Right lobe of liver (tissue), 6 donors: ENCODE results near the gene PRSS56. TPM values are rescaled to one million over a fixed set of nuclear protein-coding genes. Genes with fewer than 3 reads are reported as not detected.

ENCODE experiments used
- ATAC-seq, 4 donors: fragments of 200-7000 bp; cut with Tn5 transposase; one replicate each; pipeline ENCODE4 v1.9.1; 2020; ENCODE audit warnings: mild to moderate bottlenecking in 4 of 4, moderate library complexity in 4 of 4
- DNase-seq, 3 donors: peaks; one replicate each; pipeline ENCODE4 v3.0.0-alpha.2; 2020
- H3K27ac ChIP-seq, 3 donors: fragments of 200-600 bp; one replicate each; pipeline ENCODE4 v1.8.0; 2022
- H3K27me3 ChIP-seq, 2 donors: fragments of 200-600 bp; one replicate each; pipeline ENCODE4 v1.8.0; 2022
- H3K36me3 ChIP-seq, 4 donors: fragments of 200-600 bp; sonication (generic) in 1 of 4; one replicate each; pipeline versions ENCODE4 v1.5.1 to v1.8.0; 2017 to 2022; ENCODE audit warnings: control low read depth in 1 of 4
- H3K4me1 ChIP-seq, 4 donors: fragments of 200-600 bp; sonication (generic) in 1 of 4; one replicate each; pipeline versions ENCODE4 v1.5.1 to v1.8.0; 2017 to 2022; ENCODE audit warnings: control low read depth in 1 of 4
- H3K4me3 ChIP-seq, 3 donors: fragments of 200-600 bp; one replicate each; pipeline ENCODE4 v1.8.0; 2022
- H3K9me3 ChIP-seq, 4 donors: fragments of 200-600 bp; sonication (generic) in 1 of 4; one replicate each; pipeline versions ENCODE4 v1.5.1 to v1.8.0; 2017 to 2022; ENCODE audit warnings: control low read depth in 1 of 4
- POLR2A ChIP-seq: fragments of 450-650 bp; IDR thresholded peaks from one replicate; pipeline ENCODE4 v1.6.1; 2017; ENCODE audit warnings: antibody characterized with exemption, mild to moderate bottlenecking
- WGBS: methylation state at CpG from one replicate; pipeline ENCODE4 v1.1.6; 2018; ENCODE audit warnings: low coverage, low lambda C conversion rate; ENCODE audit not compliant: insufficient coverage; ENCODE audit errors: missing lambda C conversion rate; 5-methylcytosine and 5-hydroxymethylcytosine counted together
- intact Hi-C, 2 donors: fragments of 100-400 bp; cut with DNase I; formaldehyde crosslinking; loops; one replicate each; pipeline versions ENCODE4 v1.11.2 to v1.14.1; 2022
- total RNA-seq, 6 experiments: library from RNA; depleted of rRNA in 2 of 6; stranded (reverse); fragments of >200 nt in 2 of 6; fragmentation: NEBNext Ultra II Directional in 3 of 6; extraction: Animal tissue kit (Norgen Biotek cat#: 25700) in 3 of 6; gene quantifications; one replicate each; pipeline versions ENCODE4 v1.1.0 to v1.2.4, GENCODE V29; 2016 to 2023
- TF ChIP-seq, protein P1 (sequence below), 4 donors: fragments of 200-600 bp in 3 of 4; fragments of 450-650 bp in 1 of 4; IDR thresholded peaks; one replicate each; pipeline versions ENCODE4 v1.5.1 to v1.8.0; 2016 to 2022; ENCODE audit warnings: antibody characterized with exemption in 4 of 4, mild to moderate bottlenecking in 2 of 4
- donor health status: DM: no; HTN: yes; CAD: no.
- donor health status: DM: no; HTN: no; CAD: no.
- donor health status: DM: no; HTN: no; CAD: no.
- donor health status: DM: no; HTN: yes; CAD: no.
- donor health status: DM: no; HTN: yes; CAD: no.

PRSS56 gene
- total RNA-seq, 6 experiments from 2014 or later, result 0.19 TPM; not detected in 5

DNA sequence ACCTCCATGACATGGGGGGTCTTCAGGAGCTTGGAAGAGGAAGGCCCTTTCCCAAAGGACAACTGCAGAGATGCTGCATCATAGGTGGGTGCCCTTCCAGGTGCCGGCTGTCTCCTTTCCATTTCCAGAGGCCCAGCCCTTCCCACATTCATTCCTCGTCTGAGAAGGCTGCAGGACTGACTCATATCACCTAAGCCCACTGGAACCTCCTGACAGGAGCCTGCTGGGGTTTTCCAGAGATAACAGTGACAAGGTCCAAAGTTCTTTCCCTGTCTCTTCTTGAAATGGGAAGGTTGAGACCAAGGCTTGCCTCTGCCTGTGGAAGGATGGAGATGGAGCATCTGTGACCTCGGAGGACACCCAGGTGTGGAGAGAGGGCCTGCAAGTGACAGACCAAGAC is 3.6 kb upstream of the PRSS56 start:
- H3K9me3 ChIP-seq, result no peaks in the 10 kb centered on the region
- no peaks in the 10 kb centered on the region for H3K4me1 ChIP-seq
- H3K4me3 ChIP-seq, result no peak overlapping the region
- H3K36me3 ChIP-seq, result no peaks in the 10 kb centered on the region
- WGBS, result no CpG with 5 or more reads among the region's 3 CpGs
- no peak for TF ChIP-seq POLR2A
- TF ChIP-seq, protein P1, sequence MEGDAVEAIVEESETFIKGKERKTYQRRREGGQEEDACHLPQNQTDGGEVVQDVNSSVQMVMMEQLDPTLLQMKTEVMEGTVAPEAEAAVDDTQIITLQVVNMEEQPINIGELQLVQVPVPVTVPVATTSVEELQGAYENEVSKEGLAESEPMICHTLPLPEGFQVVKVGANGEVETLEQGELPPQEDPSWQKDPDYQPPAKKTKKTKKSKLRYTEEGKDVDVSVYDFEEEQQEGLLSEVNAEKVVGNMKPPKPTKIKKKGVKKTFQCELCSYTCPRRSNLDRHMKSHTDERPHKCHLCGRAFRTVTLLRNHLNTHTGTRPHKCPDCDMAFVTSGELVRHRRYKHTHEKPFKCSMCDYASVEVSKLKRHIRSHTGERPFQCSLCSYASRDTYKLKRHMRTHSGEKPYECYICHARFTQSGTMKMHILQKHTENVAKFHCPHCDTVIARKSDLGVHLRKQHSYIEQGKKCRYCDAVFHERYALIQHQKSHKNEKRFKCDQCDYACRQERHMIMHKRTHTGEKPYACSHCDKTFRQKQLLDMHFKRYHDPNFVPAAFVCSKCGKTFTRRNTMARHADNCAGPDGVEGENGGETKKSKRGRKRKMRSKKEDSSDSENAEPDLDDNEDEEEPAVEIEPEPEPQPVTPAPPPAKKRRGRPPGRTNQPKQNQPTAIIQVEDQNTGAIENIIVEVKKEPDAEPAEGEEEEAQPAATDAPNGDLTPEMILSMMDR (IDR thresholded peaks at IDR 0.05), result no peak
- intact Hi-C loops, result loop anchor here in 1 of 2 donors (10.0 kb wide), 1 partner anchor 62 kb away; the partner anchor contains the start of gene ALPI
- H3K27ac ChIP-seq, result no peak overlapping the region
- no peaks in the 10 kb centered on the region for H3K27me3 ChIP-seq
- DNase-seq, result no peak
- peak in 1 of 4 donors; percentile 41 for ATAC-seq

DNA sequence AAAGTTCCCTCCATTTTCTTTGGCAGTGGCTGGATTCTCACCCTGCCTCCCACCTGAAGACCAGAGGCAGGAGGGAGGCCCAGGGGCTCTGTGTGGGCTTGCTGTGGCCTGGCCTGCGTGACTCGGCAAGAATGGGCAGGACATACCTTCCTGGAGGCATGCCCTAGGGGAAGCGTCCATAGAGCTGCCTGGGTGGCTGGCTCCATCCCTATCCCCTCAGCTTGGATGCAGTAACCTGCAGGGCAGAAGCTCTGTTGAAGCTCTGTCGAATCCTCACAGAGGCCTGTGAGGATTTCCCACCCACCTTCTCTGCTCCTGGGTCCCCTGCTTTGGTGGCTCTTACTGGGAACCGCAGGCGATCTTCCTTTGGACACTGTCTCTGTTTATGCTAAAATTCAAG is 1.3 kb upstream of the PRSS56 start:
- TF ChIP-seq, protein P1 (IDR thresholded peaks at IDR 0.05), result no peak
- TF ChIP-seq POLR2A, result no peak
- Histone ChIP-seq H3K27me3 (peaks cover 9 to 19% of the 10 kb centered on the region in 2 donors), H3K27ac (no peak overlapping the region), H3K36me3 (no peaks in the 10 kb centered on the region), H3K9me3 (no peaks in the 10 kb centered on the region), H3K4me1 (peaks cover 0 to 14% (median 0%) of the 10 kb centered on the region in 4 donors), H3K4me3 (no peak overlapping the region)
- no peak for DNase-seq
- WGBS, result 61% methylated on average over 3 of the region's 6 CpGs
- no peak for ATAC-seq
- intact Hi-C loops, result loop anchor here in 1 of 2 donors (10.0 kb wide), 1 partner anchor 64 kb away; the partner anchor contains the start of gene ALPI

DNA sequence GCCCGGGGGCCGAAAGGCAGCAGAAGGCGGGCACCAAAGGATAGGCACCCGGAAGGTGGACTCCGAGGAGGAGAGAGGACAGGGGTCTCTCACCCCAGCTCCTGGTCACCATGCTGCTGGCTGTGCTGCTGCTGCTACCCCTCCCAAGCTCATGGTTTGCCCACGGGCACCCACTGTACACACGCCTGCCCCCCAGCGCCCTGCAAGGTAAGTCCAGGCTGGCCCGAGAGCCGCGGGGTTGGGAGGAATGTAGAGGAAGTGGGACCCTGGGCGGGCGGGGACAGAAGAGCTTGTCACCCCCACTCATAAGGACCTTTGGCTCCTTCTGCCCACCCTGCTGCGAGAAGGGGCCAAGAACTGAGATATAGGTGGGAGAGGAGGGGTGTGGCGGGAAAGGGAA is 301 bp downstream of the PRSS56 start:
- WGBS, result 65% methylated on average over 5 of the region's 15 CpGs
- no peak for DNase-seq
- intact Hi-C loops, result loop anchor here in 1 of 2 donors (10.0 kb wide), 2 partner anchors 86 to 616 kb away; no protein-coding TSS in a partner anchor

DNA sequence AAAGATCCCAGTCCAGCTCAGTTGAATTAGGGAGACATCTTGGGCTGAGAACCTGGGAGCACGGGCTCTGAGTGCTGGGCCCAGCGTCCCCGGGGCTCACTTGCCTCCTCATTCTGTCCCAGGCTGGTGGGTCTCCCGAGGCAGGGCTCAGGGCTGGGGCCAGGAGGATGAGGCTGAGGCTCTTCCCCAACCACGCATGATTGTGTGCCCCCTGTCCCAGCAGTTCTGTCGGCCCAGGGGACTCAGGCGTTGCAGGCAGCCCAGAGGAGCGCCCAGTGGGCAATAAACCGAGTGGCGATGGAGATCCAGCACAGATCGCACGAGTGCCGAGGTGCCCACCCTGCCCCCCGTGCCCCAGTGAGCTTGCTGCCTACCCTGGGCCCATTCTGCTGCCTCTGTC is 910 bp downstream of the PRSS56 start:
- Histone ChIP-seq H3K4me1 (peaks cover 0 to 20% (median 0%) of the 10 kb centered on the region in 4 donors), H3K4me3 (no peak overlapping the region), H3K9me3 (no peaks in the 10 kb centered on the region), H3K36me3 (no peaks in the 10 kb centered on the region), H3K27me3 (peaks cover 14 to 27% of the 10 kb centered on the region in 2 donors), H3K27ac (no peak overlapping the region)
- WGBS, result 33% methylated on average over 1 of the region's 14 CpGs
- DNase-seq, result no peak
- intact Hi-C loops, result loop anchor here in 1 of 2 donors (10.0 kb wide), 2 partner anchors 86 to 616 kb away; no protein-coding TSS in a partner anchor
- no peak for TF ChIP-seq POLR2A
- TF ChIP-seq, protein P1 (IDR thresholded peaks at IDR 0.05), result no peak
- no peak for ATAC-seq

More for the DNA sequence above, 301 bp downstream of the PRSS56 start:
- Histone ChIP-seq H3K9me3 (no peaks in the 10 kb centered on the region), H3K36me3 (no peaks in the 10 kb centered on the region), H3K4me1 (peaks cover 0 to 17% (median 0%) of the 10 kb centered on the region in 4 donors), H3K4me3 (no peak overlapping the region), H3K27me3 (peaks cover 14 to 27% of the 10 kb centered on the region in 2 donors), H3K27ac (no peak overlapping the region)
- TF ChIP-seq POLR2A, result no peak
- TF ChIP-seq, protein P1 (IDR thresholded peaks at IDR 0.05), result no peak
- ATAC-seq, result no peak
